NCI-H2196 treated with DMSO at 0.1 percent for 48 hours (cell line): ENCODE results near the gene EIF3A.

Experiments
- DNase-seq: peaks from one replicate; lab custom pipeline; 2025; ENCODE audit not compliant: unreplicated experiment; lab: John Stamatoyannopoulos, UW

The EIF3A gene

DNA sequence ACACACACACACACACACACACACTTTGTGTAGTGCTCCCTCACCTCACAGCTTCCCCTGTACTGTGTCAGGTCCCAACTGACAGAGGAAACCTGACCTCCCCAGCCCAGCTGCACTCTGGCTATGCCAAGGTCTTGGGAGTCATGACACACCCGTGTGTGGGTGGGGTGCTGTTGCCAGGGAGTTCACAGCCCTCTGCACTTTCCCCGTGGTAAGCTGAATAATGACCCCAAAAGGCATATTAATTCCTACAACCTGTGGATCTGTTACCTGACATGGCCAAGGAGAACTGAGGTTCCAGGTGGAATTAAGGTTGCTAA lies 60.0 kb downstream of the EIF3A start:
- no peak for DNase-seq

DNA sequence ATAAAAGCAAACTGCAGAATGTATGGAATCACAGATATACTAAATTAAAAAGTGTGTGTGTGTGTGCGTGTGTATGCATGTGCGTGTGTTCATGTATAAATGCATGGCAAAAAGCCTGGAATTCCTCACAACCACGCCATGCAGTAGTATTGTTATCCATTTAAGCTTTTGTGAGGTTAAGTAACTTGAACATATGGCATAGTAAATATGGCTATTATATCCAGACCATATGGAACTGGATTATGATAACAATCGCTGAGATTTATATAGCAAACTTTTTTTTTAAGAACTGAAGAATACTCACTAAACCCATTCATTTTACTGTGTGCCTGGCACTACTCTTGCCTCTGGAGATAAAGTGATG lies 73.4 kb downstream of the EIF3A start:
- DNase-seq: no peak

DNA sequence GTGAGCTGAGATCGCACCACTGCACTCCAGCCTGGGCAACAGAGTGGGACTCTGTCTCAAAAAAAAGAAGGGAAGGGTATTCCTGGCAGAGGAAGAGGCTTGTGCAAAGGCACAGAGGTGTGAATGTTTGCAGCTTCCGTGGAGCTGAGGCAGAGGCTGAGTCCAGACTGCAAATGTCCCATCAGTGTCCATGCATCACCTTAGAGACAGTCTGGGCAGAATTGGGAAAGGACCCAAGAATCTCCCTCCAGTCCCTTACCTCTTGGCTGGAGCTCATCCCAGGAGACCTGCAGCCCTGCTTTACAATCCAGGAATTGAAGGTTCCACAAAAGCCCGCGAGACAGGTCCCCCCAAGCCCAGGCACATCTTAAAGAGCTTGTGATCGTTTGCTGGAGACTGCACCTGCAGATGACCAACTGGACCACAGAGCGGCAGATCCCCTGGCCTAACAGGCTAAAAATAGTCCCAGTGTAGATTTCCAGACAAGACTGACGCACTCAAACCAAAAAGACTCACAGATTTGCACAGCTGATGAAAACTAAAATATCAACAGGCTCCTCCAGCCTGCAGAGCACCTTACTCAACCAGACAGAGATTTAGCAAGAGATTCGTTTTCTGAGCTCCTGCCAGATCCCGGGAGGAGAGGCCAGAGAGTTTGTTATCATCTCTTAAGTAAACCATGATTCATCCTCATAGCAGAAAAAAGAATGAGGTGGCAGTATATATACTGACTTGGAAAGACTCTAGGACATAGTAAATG lies 74.0 kb downstream of the EIF3A start:
- no peak for DNase-seq

DNA sequence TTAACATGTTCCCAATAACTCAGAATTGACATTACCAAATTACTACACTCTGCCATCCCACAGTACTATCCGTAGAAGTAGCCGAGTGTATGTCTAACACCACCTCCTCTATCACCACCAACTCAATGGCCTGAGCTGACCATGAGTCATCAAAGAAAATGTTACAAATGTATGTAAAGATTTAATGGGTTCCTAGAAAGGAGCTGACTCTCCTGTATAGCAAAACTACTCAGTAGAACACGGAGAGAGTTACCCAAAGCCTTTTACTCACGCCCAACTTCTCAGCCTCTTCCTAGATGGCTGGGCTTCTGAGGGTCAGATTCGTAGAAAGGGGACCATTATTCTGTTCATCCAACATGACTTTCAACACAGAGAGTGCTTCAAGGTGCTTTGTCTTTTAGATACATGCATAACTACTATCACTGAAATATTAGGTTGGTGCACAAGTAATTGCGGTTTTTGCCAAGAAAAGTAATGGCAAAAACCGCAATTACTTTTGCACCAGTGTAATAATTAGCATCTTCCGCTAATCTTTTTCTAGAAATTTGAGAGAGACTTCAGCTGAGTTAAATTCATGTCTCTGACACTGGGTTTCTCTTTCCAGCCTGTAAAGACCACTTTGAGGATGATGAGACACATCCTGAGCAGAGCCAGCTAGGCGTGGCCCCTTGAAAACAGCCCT lies 75.1 kb downstream of the EIF3A start:
- DNase-seq: no peak

DNA sequence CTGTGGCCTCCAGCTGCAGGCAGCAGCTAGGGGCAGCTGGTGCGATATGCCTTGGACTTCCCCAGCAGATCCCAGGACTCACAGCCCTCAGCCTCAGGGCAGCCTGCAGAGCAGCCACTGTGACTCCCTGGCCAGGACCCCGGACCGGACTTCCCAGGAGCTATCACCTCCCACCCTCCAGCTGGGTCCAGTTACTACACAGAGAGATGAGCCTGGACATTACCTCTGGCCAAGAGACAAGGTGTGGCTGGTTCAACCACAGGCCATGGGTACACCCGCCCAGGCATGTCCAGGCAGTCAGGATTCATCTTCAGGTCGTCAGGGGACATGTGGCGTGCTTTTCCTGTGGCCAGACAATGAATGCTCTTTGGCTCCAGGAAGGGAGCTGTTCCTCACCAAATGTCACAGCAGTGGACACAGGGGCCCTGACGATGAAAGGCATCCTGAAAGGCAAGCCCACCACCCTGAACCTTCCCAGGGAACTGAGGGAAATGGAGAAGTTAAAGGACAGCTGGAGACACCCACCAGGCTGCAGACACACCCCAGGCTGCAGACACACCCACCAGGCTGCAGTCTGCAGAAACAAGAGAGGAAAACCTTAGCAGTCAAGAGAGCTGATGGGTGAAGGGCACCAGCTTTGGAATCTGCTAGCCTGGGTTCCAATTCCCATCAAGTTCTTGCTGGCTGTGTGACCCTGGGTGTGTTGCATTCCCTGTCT lies 76.9 kb downstream of the EIF3A start:
- no peak for DNase-seq

DNA sequence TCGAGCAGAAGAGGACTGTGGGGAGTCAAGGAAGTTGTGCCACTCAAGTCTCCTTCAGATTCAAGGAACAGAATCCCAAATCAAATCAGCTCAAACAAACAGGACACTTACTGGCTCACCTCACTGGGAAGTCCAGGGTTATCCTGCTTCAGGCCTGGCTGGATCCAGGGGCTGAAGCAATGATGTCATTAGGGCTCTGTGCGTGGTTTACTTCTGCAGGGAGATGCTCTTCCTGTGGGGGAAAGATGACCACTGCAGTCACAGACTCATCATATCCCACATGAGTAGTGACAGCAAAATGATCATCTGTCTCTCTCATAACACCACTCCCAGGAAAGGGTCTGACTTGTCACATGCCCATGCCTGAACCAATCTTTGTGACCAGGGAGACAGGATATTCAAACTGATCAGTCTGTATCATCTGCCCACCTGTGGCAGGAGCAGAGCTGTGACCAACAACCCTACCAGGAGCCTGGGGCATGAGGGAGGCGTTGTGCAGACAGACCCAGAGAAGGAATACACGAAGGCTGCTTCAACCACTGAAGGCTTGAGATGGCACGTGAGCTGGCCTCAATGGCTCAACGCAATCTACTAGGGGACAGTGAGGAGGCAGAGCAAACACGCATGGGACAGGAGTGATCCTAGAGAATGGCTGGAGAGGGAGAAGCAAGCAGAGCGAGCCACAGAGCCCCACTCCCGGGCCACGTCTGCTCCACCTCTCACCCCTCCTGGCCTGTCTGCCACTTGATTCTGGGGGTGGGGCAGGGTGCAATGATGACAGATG lies 78.7 kb downstream of the EIF3A start:
- DNase-seq: no peak

DNA sequence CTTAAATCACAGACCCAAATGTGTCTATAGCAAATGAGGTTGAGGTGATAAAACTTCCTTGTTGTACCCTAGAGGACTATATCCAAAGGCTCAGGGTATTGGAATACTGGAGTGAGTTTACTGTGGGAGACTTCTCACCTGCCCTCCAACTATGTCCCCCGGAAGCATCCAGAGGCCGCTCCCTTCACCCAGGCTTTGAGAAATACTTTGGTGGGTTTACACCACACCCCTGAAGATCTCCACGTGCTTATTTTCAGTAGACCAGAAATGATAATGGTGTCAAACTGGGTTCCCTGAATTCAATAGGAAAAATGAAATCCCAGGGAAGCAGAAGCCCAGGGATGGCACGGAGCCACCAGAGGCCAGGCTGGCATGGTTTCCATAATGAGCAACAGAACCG lies 82.4 kb downstream of the EIF3A start:
- no peak for DNase-seq

DNA sequence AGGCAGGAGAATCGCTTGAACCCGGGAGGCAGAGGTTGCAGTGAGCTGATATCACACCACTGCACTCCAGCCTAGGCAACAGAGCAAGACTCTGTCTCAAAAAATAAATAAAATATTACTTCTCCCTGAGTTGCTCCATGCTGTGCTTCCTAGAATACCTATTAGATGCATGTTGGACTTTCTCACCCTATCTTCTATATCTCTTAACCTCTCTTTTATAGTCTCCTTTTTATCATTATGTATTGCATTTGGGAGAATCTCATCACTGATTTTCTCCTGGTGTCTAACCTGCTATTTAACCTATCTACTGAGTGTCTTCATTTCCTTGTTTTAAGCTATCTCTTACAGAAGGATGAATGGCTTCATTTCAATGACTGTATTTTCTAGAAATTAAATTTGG lies 83.2 kb downstream of the EIF3A start:
- DNase-seq: no peak

DNA sequence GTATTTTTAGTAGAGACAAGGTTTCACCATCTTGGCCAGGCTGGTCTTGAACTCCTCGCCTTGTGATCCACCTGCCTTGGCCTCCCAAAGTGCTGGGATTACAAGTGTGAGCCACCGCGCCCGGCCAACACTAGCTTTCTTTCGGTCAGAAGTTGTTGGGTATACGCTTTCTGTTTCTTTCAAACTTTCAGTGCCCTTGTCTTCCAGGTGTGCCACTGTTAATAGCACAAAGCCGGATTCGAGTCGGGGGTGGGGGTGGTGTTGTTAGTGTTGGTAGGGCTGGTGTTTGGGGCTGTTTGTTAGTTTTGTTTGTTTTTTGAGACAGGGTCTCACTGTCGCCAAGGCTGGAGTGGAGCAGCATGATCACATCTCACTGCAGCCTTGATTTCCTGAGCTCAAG lies 84.9 kb downstream of the EIF3A start:
- DNase-seq: no peak

DNA sequence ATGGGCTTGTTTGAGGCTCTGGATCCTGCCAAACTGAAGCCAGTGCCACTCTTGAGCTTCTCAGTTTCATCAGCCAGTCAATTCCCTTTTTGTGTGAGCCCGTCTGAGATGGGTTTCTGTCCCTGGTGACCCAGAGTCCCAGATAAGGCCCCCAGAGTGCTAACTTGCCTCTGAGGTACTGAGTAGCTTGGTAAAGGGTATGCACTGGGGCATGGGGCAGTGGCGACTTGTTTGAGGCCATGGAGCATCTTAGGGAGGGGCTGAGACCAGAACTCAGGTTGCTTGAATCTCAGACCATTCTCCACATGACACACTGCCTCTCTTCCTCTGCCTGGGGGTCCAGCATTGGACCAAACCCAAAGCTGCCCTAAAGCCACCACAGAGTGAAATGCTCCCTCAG lies 86.3 kb downstream of the EIF3A start:
- no peak for DNase-seq

DNA sequence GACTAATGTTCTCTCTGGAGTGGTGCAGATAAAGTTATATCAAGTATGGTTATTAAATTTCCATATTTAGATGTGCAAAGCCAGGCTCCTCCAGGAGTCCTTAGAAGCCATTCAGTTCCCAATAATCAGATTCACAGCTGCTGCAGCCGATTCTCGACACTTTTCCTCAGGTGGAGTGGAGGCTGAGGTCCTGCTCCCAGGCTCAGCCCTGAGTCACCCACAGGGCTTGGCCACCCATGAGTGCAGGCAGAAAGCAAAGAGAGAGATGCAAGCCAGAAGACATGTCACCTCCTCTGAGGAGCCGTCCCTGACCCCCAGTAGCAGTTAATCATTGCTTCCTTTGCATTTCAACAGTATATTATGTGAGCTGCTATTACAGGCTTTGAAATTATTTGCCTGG lies 87.4 kb downstream of the EIF3A start:
- DNase-seq: no peak

DNA sequence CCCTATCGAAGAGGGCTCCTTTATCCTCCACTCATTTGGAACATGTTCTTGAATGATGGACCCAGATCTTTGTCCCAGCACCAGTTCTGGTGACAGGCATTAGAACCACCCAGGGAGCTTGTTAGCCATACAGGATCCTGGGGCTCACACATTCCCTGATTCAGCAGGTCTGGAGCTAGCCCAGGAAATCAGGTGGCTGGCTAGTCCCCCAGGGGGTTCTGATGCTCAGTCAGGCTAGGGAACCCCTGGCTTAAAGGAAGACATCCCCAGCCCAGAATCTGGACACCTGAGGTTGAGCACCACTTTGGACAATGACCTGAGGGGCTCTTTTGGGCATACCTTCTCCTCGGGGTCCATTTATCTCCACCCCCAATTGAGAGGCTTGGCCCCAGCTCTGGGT lies 88.1 kb downstream of the EIF3A start:
- DNase-seq: no peak

DNA sequence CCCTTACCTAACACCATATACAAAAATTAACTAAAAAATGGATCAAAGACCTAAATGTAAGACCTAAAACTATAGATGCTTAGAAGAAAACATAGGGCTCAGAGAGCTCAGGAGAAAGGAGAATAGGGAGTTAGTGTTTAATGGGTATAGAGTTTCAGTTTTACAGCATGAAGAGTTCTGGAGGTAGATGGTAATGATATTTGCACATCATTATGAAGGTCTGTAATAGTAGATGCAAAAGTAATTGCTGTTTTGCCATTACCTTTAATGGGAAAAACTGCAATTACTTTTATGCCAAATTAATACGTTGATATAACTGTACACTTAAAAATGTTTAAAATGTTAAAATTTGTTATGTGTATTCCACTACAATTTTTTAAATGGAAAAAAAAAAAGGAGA lies 90.3 kb downstream of the EIF3A start:
- DNase-seq: no peak

DNA sequence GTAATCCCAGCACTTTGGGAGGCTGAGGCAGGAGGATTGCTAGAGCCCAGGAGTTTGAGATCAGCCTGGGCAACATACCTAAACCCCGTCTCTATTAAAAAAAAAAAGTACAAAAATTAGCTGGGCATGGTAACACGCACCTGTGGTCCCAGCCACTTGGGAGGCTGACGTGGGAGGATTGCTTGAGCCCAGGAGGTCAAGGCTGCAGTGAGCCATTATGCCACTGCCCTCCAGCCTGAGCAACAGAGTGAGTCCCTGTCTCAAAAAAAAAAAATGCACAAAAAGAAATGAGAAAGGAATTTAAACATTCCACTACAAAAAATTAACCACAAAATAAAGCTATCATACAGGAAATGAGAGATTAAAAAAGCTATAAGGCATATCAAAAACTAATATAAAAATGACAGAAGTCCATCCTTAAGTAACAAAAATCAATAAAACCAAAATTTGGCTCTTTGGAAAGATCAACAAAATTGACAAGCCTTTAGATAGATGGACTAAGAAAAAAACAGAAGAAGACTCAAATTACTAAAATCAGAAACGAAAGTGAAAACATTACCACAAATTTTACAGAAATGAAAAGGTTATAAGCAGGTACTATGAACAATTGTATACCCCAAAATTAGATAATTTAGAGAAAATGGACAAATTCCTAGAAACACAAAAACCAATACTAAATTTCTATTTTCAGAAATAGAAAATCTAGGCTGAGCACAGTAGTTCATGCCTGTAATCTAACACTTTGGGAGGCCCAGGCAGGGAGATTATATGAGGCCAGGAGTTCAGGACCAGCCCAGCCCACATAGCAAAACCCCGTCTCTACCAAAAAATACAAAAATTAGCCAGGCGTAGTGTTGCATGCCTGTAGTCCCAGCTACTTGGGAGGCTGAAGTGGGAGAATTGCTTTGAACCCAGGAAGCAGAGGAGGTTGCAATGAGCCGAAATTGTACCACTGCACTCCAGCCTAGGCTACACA lies 93.5 kb downstream of the EIF3A start:
- DNase-seq: no peak

DNA sequence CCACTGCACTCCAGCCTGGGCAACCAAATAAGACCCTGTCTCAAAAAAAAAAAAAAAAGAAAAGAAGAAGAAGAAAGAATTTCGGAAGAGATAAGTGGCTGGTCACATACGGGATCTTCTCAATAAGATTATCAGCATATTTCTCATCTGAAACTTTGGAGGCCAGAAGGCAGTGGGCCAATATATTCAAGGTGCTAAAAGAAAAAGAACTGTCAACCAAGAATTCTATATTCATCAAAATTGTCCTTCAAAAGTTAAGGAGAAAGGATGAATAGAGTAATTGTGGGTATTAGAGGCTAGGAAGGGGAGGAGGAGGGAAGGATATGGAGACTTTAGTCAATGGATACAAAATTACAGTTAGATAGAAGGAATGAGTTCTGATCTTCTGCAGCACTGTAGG lies 95.0 kb downstream of the EIF3A start:
- no peak for DNase-seq
